H1 (cell line): ENCODE results near the gene CIC. TPM values are rescaled to one million over a fixed set of nuclear protein-coding genes. Genes with fewer than 3 reads are reported as not detected.

Experiments used
- CTCF ChIA-PET: fragments of 300-600 bp; sonication (Branson Sonifier 250); formaldehyde crosslinking; loops from one replicate; lab custom pipeline; 2021; ENCODE audit not compliant: partially characterized antibody; lab: Charles Lee
- POLR2A ChIA-PET: fragments of 300-600 bp; sonication (Branson Sonifier 250); formaldehyde crosslinking; loops from one replicate; lab custom pipeline; 2021; ENCODE audit warnings: inconsistent platforms; ENCODE audit not compliant: partially characterized antibody; lab: Charles Lee
- DNase-seq, 2 experiments: peaks; one replicate each; pipeline versions ENCODE4 v3.0.0 to v3.0.0-alpha.2; 2010 to 2022; ENCODE audit warnings: low spot score in 2 of 2, low read depth in 1 of 2, mixed read lengths in 1 of 2
- FAIRE-seq: peaks from 2 replicates; lab custom pipeline; 2011; peaks lifted over from hg19 to GRCh38; lab: Jason Lieb, UNC
- H2AFZ ChIP-seq: 2 replicates; pipeline ENCODE4 v1.8.1; 2012; ENCODE audit warnings: low read length, inconsistent platforms
- H2AK5ac ChIP-seq: 2 replicates; pipeline ENCODE4 v1.6.1; 2013; ENCODE audit warnings: low read depth, low read length
- H2BK120ac ChIP-seq: replicated peaks from 2 replicates; pipeline ENCODE3; 2013; ENCODE audit warnings: low read depth, low read length, inconsistent platforms
- H2BK12ac ChIP-seq: 2 replicates; pipeline ENCODE4 v1.6.1; 2013; ENCODE audit warnings: low read depth, low read length
- H2BK15ac ChIP-seq: 2 replicates; pipeline ENCODE4 v1.6.1; 2013; ENCODE audit warnings: low read length
- H2BK20ac ChIP-seq: 2 replicates; pipeline ENCODE4 v1.6.1; 2013; ENCODE audit warnings: low read length
- H2BK5ac ChIP-seq: 2 replicates; pipeline ENCODE4 v1.6.1; 2013; ENCODE audit warnings: low read depth, low read length
- H3K14ac ChIP-seq: 2 replicates; pipeline ENCODE4 v1.6.1; 2013; ENCODE audit warnings: inconsistent platforms; ENCODE audit not compliant: insufficient read length
- H3K18ac ChIP-seq: 2 replicates; pipeline ENCODE4 v1.6.1; 2013; ENCODE audit warnings: low read length; ENCODE audit errors: extremely low read depth
- H3K23ac ChIP-seq: 2 replicates; pipeline ENCODE4 v1.6.1; 2013; ENCODE audit warnings: inconsistent platforms; ENCODE audit not compliant: insufficient read length
- H3K23me2 ChIP-seq: 2 replicates; pipeline ENCODE4 v1.6.1; 2013; ENCODE audit warnings: low read depth, low read length
- H3K27ac ChIP-seq: 2 replicates; pipeline ENCODE4 v1.6.1; 2011; ENCODE audit warnings: low read depth, low read length, inconsistent platforms
- H3K27me3 ChIP-seq, 4 experiments: replicated peaks in 1 of 4; 1 replicate in 1 of 4; 2 replicates in 3 of 4; pipeline versions ENCODE4 v1.6.1 to v1.8.1; 2011 to 2013; ENCODE audit warnings: low read length in 3 of 4, mild to moderate bottlenecking in 3 of 4, inconsistent platforms in 2 of 4, mixed read lengths in 2 of 4, moderate library complexity in 1 of 4; ENCODE audit not compliant: control insufficient read depth in 3 of 4, insufficient read depth in 3 of 4; ENCODE audit errors: extremely low read depth in 1 of 4
- H3K36me3 ChIP-seq, 4 experiments: 2 replicates each; pipeline versions ENCODE4 v1.6.1 to v1.8.1; 2011 to 2013; ENCODE audit warnings: mild to moderate bottlenecking in 4 of 4, low read length in 3 of 4, moderate library complexity in 2 of 4, control low read depth in 1 of 4, inconsistent platforms in 1 of 4; ENCODE audit not compliant: insufficient read depth in 4 of 4, control insufficient read depth in 2 of 4
- H3K4ac ChIP-seq: replicated peaks from 2 replicates; pipeline ENCODE3; 2013; ENCODE audit warnings: low read length, low read depth, mixed read lengths, inconsistent platforms; ENCODE audit not compliant: insufficient read length
- H3K4me1 ChIP-seq, 4 experiments: replicated peaks in 1 of 4; 1 replicate in 1 of 4; 2 replicates in 3 of 4; pipeline versions ENCODE4 v1.6.1 to v1.8.1; 2011 to 2013; ENCODE audit warnings: low read length in 3 of 4, inconsistent platforms in 2 of 4, mixed read lengths in 1 of 4; ENCODE audit not compliant: insufficient read depth in 4 of 4, control insufficient read depth in 3 of 4
- H3K4me2 ChIP-seq, 2 experiments: 2 replicates each; pipeline versions ENCODE4 v1.6.1 to v1.8.1; 2011 to 2013; ENCODE audit warnings: low read depth in 2 of 2, low read length in 2 of 2, control low read depth in 1 of 2, inconsistent platforms in 1 of 2, mild to moderate bottlenecking in 1 of 2; ENCODE audit not compliant: insufficient read depth in 1 of 2
- H3K4me3 ChIP-seq, 4 experiments: fragments of 200-600, 300-600 bp in 1 of 4; sonication (generic), shearing (Covaris generic), sonication (Bioruptor Twin) in 1 of 4; 2 replicates each; pipeline versions ENCODE4 v1.5.1 to v1.8.1; 2011 to 2016; ENCODE audit warnings: low read length in 4 of 4, low read depth in 3 of 4, control low read depth in 2 of 4, inconsistent platforms in 2 of 4, mild to moderate bottlenecking in 2 of 4, mixed read lengths in 1 of 4, moderate library complexity in 1 of 4; ENCODE audit not compliant: insufficient read depth in 2 of 4; ENCODE audit errors: extremely low read depth in 1 of 4
- H3K56ac ChIP-seq: replicated peaks from 2 replicates; pipeline ENCODE3; 2013; ENCODE audit warnings: low read depth, mild to moderate bottlenecking, mixed read lengths, low read length, inconsistent platforms; ENCODE audit not compliant: insufficient read length
- H3K79me1 ChIP-seq: 2 replicates; pipeline ENCODE4 v1.6.1; 2013; ENCODE audit warnings: low read depth, low read length, control low read depth
- H3K79me2 ChIP-seq, 2 experiments: 2 replicates each; pipeline versions ENCODE4 v1.6.1 to v1.8.1; 2012 to 2013; ENCODE audit warnings: low read length in 2 of 2, mild to moderate bottlenecking in 2 of 2, inconsistent platforms in 1 of 2; ENCODE audit not compliant: insufficient read depth in 2 of 2, control insufficient read depth in 1 of 2
- H3K9ac ChIP-seq, 4 experiments: replicated peaks in 1 of 4; 1 replicate in 1 of 4; 2 replicates in 3 of 4; pipeline versions ENCODE4 v1.6.1 to v1.8.1; 2011 to 2013; ENCODE audit warnings: low read depth in 3 of 4, low read length in 3 of 4, control low read depth in 2 of 4, mild to moderate bottlenecking in 2 of 4, moderate library complexity in 2 of 4, inconsistent platforms in 1 of 4; ENCODE audit errors: extremely low read depth in 1 of 4
- H3K9me3 ChIP-seq, 2 experiments: 2 replicates each; pipeline versions ENCODE4 v1.6.1 to v1.8.1; 2012 to 2013; ENCODE audit warnings: mild to moderate bottlenecking in 2 of 2, moderate library complexity in 2 of 2, control low read depth in 1 of 2, inconsistent platforms in 1 of 2, low read depth in 1 of 2, low read length in 1 of 2, mixed read lengths in 1 of 2; ENCODE audit not compliant: insufficient read depth in 2 of 2
- H4K20me1 ChIP-seq, 2 experiments: replicated peaks in 1 of 2; 2 replicates each; pipeline versions ENCODE3 to v1.8.1; 2011 to 2013; ENCODE audit warnings: inconsistent platforms in 2 of 2, low read length in 2 of 2, mild to moderate bottlenecking in 1 of 2; ENCODE audit not compliant: insufficient read depth in 2 of 2, control insufficient read depth in 1 of 2
- H4K5ac ChIP-seq: 2 replicates; pipeline ENCODE4 v1.6.1; 2013; ENCODE audit warnings: low read length, low read depth, mixed read lengths, inconsistent platforms; ENCODE audit not compliant: insufficient read length
- H4K8ac ChIP-seq: 2 replicates; pipeline ENCODE4 v1.8.0; 2013; ENCODE audit warnings: mild to moderate bottlenecking, moderate library complexity, low read length, inconsistent platforms; ENCODE audit not compliant: insufficient read depth; ENCODE audit errors: extremely low read depth
- H4K91ac ChIP-seq: replicated peaks from 2 replicates; pipeline ENCODE3; 2013; ENCODE audit warnings: low read length, mixed read lengths, inconsistent platforms; ENCODE audit not compliant: insufficient read length
- ATF3 ChIP-seq: IDR thresholded peaks from 2 replicates; pipeline ENCODE4 v1.6.1; 2011; ENCODE audit warnings: low read depth, mild to moderate bottlenecking, low read length; ENCODE audit not compliant: insufficient read depth
- BACH1 ChIP-seq: IDR thresholded peaks from 2 replicates; pipeline ENCODE4 v1.6.1; 2012; ENCODE audit warnings: low read length, improper control_type of control experiment
- BRCA1 ChIP-seq: IDR thresholded peaks from 2 replicates; pipeline ENCODE4 v1.6.1; 2012; ENCODE audit warnings: low read depth, low read length, improper control_type of control experiment
- CHD2 ChIP-seq: IDR thresholded peaks from 2 replicates; pipeline ENCODE4 v1.6.1; 2012; ENCODE audit warnings: low read length, improper control_type of control experiment
- EP300 ChIP-seq, 2 experiments: IDR thresholded peaks; 1 replicate in 1 of 2; 2 replicates in 1 of 2; pipeline ENCODE4 v1.6.1; 2011 to 2012; ENCODE audit warnings: low read depth in 2 of 2, low read length in 2 of 2, mild to moderate bottlenecking in 2 of 2, borderline replicate concordance in 1 of 2, inconsistent platforms in 1 of 2, moderate library complexity in 1 of 2
- HDAC2 ChIP-seq, 2 experiments: fragments of 300-600 bp in 1 of 2; sonication (generic) in 1 of 2; IDR thresholded peaks; 2 replicates each; pipeline ENCODE4 v1.6.1; 2011 to 2012; ENCODE audit warnings: low read depth in 2 of 2, low read length in 2 of 2, mild to moderate bottlenecking in 2 of 2, moderate library complexity in 2 of 2, borderline replicate concordance in 1 of 2, inconsistent platforms in 1 of 2
- KDM5A ChIP-seq: fragments of 200-600 bp; IDR thresholded peaks from 2 replicates; pipeline ENCODE4 v1.7.1; 2012; ENCODE audit warnings: mild to moderate bottlenecking, low read length, inconsistent platforms, mixed read lengths
- PHF8 ChIP-seq: fragments of 200-600 bp; sonication (generic); conservative IDR thresholded peaks from 2 replicates; pipeline ENCODE4 v1.7.1; 2012; ENCODE audit warnings: low read depth, mild to moderate bottlenecking, inconsistent platforms, low read length, moderate library complexity
- RFX5 ChIP-seq: IDR thresholded peaks from 2 replicates; pipeline ENCODE4 v1.6.1; 2011; ENCODE audit warnings: low read depth, low read length, improper control_type of control experiment, borderline replicate concordance
- SP1 ChIP-seq: IDR thresholded peaks from 2 replicates; pipeline ENCODE4 v1.6.1; 2011; ENCODE audit warnings: low read depth, low read length
- TBP ChIP-seq: IDR thresholded peaks from 2 replicates; pipeline ENCODE4 v1.6.1; 2011; ENCODE audit warnings: low read depth, low read length, improper control_type of control experiment
- WGBS, 2 experiments: shearing (Covaris generic) in 1 of 2; methylation state at CpG; one replicate each; pipeline versions ENCODE4 v1.1.6 to v1.1.7; 2013 to 2015; ENCODE audit warnings: low lambda C conversion rate in 2 of 2, mixed read lengths in 2 of 2, inconsistent platforms in 1 of 2, low coverage in 1 of 2, missing lambda C conversion rate in 1 of 2; ENCODE audit not compliant: insufficient replicate concordance in 2 of 2, insufficient coverage in 1 of 2, insufficient read length in 1 of 2; ENCODE audit errors: extremely low coverage in 1 of 2, missing lambda C conversion rate in 1 of 2; 5-methylcytosine and 5-hydroxymethylcytosine counted together
- polyA plus RNA-seq, 7 experiments: library from polyadenylated mRNA; depleted of rRNA in 3 of 7; stranded (reverse) in 5 of 7; unstranded in 2 of 7; fragments of >200 nt in 5 of 7; fragments of 200-250 nt in 2 of 7; gene quantifications; 1 replicate in 5 of 7; 2 replicates in 1 of 7; 4 replicates in 1 of 7; pipeline versions ENCODE4 v1.2.1 to v1.2.3, GENCODE V29; 2011 to 2013; ENCODE audit warnings: missing spikeins in 2 of 7, mixed read lengths in 2 of 7
- total RNA-seq: library from RNA; stranded (reverse); fragmentation: NEBNext Ultra II Directional; extraction: Animal tissue kit (Norgen Biotek cat#: 25700); gene quantifications from 2 replicates; pipeline ENCODE4 v1.2.1, GENCODE V29; 2021

The CIC gene
- total and polyA plus RNA-seq, 2 of the 8 experiments (the other 6 are each of a cell fraction or from before 2014, with no cell fraction given): 13.2 to 43.6 TPM

GRCh38 chr19:42268142-42268703 is 829 bp upstream of the CIC start:
- H3K9me3 ChIP-seq: no peaks in the 10 kb centered on the region
- H3K18ac ChIP-seq: peak overlapping the region; percentile 100
- peaks cover 10% of the 10 kb centered on the region; the same call in 1 of the 2 replicates for H3K23me2 ChIP-seq
- H4K8ac ChIP-seq: peak overlapping the region; percentile 99; the same call in 1 of the 2 replicates
- H2AK5ac ChIP-seq: no peak overlapping the region
- H3K4ac ChIP-seq: no peak overlapping the region
- H4K20me1 ChIP-seq: no peaks in the 10 kb centered on the region
- H3K9ac ChIP-seq: peak overlapping the region; percentile 87 to 100 (median 98)
- peak overlapping the region; percentile 93 for H2BK12ac ChIP-seq
- H3K36me3 ChIP-seq: peaks cover 0 to 8% (median 0%) of the 10 kb centered on the region in 4 experiments; a peak in 1 of 8 replicates
- H3K79me1 ChIP-seq: peaks cover 5% of the 10 kb centered on the region
- H2BK120ac ChIP-seq: peak overlapping the region; percentile 86
- H2BK20ac ChIP-seq: peak overlapping the region; percentile 84; the same call in 1 of the 2 replicates
- peak overlapping the region; percentile 98 for H4K91ac ChIP-seq
- peaks cover 0 to 9% of the 10 kb centered on the region in 2 experiments; a peak in 1 of 4 replicates for H3K79me2 ChIP-seq
- H3K4me3 ChIP-seq: peak overlapping the region; percentile 75 to 99 (median 86)
- ChIA-PET CTCF (interaction anchor here (1.1 to 4.4 kb wide), 3 partner anchors 11 to 24 kb away, joined by 3 to 35 read pairs (median 7); no protein-coding TSS in a partner anchor), POLR2A (interaction anchor here (1.0 to 1.6 kb wide), 4 partner anchors 11 to 53 kb away, joined by 3 to 7 read pairs (median 4); no protein-coding TSS in a partner anchor)
- H2BK5ac ChIP-seq: peak overlapping the region; percentile 99
- no peak for FAIRE-seq
- H3K27ac ChIP-seq: peak overlapping the region; percentile 100
- peak overlapping the region; percentile 99 for H4K5ac ChIP-seq
- no peaks in the 10 kb centered on the region for H3K27me3 ChIP-seq
- peak overlapping the region; percentile 98 for H3K56ac ChIP-seq
- H3K4me2 ChIP-seq: peak overlapping the region; percentile 86 to 98
- WGBS, 2 experiments: 2% methylated on average over 31 of the region's 46 CpGs; no CpG with 5 or more reads in 1 of the 2 experiments
- peak; percentile 96 to 99 for DNase-seq
- H2BK15ac ChIP-seq: no peak overlapping the region
- no peak overlapping the region for H3K23ac ChIP-seq
- peak overlapping the region; percentile 94 for H2AFZ ChIP-seq
- peaks cover 2 to 21% (median 10%) of the 10 kb centered on the region in 4 experiments for H3K4me1 ChIP-seq
- no peak overlapping the region for H3K14ac ChIP-seq
- no peak for TF ChIP-seq HDAC2 (IDR thresholded peaks at IDR 0.05; ENCODE audit: borderline replicate concordance in 1 of 2, low read depth in 2 of 2, low read length in 2 of 2)
- TF ChIP-seq PHF8: peak; percentile 69; the same call in 1 of the 2 replicates
- TF ChIP-seq KDM5A: no peak
- TF ChIP-seq RFX5: peak; percentile 78
- TF ChIP-seq ATF3: peak; percentile 37
- no peak for TF ChIP-seq BRCA1
- TF ChIP-seq CHD2: 0 out of 2 replicates have a peak, but pooled peaks have one; percentile 44
- peak; percentile 38; the same call in 1 of the 2 replicates for TF ChIP-seq TBP
- TF ChIP-seq SP1: peak; percentile 89
- TF ChIP-seq BACH1: 0 out of 2 replicates have a peak, but pooled peaks have one; percentile 16
- TF ChIP-seq EP300 (IDR thresholded peaks at IDR 0.05; ENCODE audit: borderline replicate concordance in 1 of 2, low read depth in 2 of 2, low read length in 2 of 2): peak; percentile 49 to 85; a peak in 2 of 3 replicates
